Pulmonary artery endothelial cell (primary cell): ENCODE data around the gene OR8J1. TPM values are rescaled to one million over a fixed set of nuclear protein-coding genes. Genes with fewer than 3 reads are reported as not detected.
"Not testable (repeated sequence)": the region's sequence is repeated elsewhere in the genome, so short reads cannot be mapped to it uniquely, and the experiment has no call there.

ENCODE experiments used
- DNase-seq: peaks from one replicate; pipeline ENCODE4 v3.0.0-alpha.2; 2011; ENCODE audit warnings: low read depth, low spot score
- total RNA-seq: library from RNA; depleted of rRNA; stranded (reverse); fragments of >200 nt; gene quantifications from 2 replicates; pipeline ENCODE4 v1.2.3, GENCODE V29; 2014

The OR8J1 gene
- total RNA-seq = not detected in 2 replicates

DNA sequence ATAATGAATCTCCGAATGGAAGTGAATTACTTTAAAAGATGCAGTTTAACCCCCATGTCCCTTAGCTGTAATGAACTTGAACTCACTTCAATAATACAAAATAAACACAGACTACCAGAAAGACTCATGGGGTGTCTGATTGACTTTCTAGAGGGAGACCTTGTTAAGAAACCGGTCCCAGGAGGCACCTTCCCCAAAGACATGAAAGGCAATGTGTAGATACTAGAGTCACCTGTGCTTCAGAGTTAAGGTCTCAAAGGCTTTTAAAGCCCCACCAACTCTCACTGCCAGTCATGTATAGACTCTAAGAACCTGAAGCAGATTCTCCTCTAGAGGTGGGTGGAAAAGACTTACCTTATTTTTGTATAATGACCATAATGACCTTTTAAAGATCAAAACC is at the start of gene OR8J1:
Gene OR8J1 (plus strand): TSS at position 301 of the 400 bp plus-strand sequence. CDS start 5,956 bp downstream, outside the sequence.
- DNase-seq = no peak

- DNase-seq = no peak
These were observed 46.3 kb upstream of the OR8J1 start for GRCh38 chr11:56307836-56308235.

- DNase-seq = no peak
These were observed 39.2 kb upstream of the OR8J1 start, which contains the start of gene OR8K3 for GRCh38 chr11:56314844-56315243. TSS of gene OR8K3 (plus strand) at chr11:56315144. CDS start at chr11:56318307, 3,163 bp downstream.

GRCh38 chr11:56331861-56332491 is 22.1 kb upstream of the OR8J1 start:
- DNase-seq = no peak

DNA sequence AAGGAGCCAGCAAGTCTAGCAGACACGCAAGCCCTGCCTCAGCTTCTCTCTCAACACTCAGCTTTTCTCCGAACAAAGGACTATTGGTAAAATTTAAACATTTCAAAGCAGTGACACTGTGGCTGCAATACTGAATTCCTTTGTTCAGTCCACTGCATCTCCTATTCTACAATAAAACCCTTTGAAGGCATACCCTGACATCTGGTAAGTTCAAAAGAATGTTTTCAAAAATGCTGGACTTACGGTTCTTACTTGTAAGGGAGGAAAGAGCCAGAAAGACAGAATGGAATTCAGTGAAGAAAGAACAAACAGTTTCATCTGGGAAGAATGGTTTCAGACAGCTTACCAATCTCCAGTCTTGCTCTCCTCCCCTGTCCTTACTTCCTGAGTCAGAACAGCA is 20.9 kb upstream of the OR8J1 start:
- DNase-seq = no peak

DNA sequence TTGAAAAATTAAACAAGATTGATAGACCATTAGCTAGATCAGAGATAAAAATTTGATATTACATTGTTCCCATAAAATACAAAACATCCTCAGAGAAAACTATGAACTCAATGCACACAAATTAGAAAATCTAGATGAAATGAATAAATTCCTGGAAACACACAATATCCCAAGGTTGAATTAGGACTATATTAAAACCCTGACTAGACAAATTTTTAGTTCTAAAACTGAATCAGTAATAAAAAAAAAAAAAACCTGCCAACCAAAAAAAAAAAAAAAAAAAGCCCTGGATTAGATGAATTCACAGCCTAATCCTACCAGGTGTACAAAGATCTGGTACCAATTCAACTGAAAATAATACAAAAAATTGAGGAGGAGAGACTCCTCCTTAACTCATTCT is 13.8 kb upstream of the OR8J1 start:
- DNase-seq = no peak

- no peak for DNase-seq
These were observed 8.4 kb upstream of the OR8J1 start, which contains the start of gene OR8K1 for GRCh38 chr11:56345739-56346138. TSS of gene OR8K1 (plus strand) at chr11:56346039. CDS start at chr11:56346039, 0 bp downstream.

DNA sequence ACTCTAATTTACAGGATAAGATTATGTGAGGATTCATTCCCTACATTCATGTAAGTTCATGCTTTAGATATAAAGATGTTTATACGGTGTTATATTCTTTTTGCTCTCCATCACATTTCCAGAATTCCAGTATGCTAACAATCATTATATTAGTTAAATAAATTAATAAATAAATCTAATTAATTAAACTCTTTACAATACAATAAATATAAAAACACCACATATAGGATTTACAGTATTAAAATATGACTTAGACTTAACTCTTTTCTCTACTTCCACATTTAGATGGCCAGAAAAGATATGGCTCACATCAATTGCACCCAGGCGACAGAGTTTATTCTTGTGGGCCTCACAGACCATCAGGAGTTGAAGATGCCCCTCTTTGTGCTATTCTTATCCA is 21.2 kb downstream of the OR8J1 start, which contains the start of gene OR8U1:
Gene OR8U1 (plus strand): TSS at position 301 of the 400 bp plus-strand sequence. CDS start 0 bp downstream, at position 301.
- no peak for DNase-seq

DNA sequence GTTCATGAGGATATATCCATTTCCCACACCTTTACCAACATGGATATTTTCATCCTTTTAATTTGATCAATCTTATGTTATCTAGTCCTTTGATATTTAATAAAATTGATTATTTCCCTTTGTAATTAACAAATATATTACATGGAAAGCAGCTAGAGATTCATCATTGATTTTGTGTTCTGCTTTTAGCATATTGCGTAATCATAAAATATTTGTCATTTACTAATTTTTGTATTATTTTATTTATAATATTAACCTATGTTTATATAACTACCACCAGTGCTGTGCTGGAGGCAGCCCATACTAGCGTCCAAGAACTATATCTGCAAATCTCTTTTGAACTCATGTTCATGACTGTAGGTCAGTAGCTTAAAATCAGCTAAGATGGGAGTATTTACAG is 26.0 kb downstream of the OR8J1 start:
- DNase-seq = no peak

GRCh38 chr11:56394381-56394780 is 40.3 kb downstream of the OR8J1 start:
- no peak for DNase-seq

- no peak for DNase-seq
These were observed 42.0 kb downstream of the OR8J1 start for GRCh38 chr11:56396047-56396446.

- not testable (repeated sequence) for DNase-seq
These were observed 47.9 kb downstream of the OR8J1 start for GRCh38 chr11:56401858-56402461.

DNA sequence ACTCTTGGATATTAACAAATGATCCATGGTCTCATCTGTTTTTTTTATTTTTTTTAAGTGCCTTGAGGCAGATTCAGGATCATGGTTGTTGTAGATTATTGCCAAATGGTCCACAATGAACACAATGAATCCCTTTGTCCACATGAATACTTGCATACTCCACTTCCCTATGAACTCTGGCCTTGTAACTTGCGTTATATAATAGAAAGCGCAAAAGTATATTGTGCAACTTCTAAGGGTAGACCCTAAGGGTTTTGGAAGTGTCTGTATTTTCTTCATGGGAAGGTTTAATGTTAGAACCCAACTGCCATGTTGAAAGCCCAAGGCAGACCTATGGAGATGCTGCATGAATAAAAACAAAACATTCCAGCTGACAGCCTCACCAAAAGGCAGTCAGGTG is 50.3 kb downstream of the OR8J1 start:
- DNase-seq = no peak

GRCh38 chr11:56410801-56411200 is 56.7 kb downstream of the OR8J1 start:
- DNase-seq = no peak

Other genes with a start within 250 kb of the OR8J1 start
- gene OR8H3, start 231.9 kb upstream of the OR8J1 start, total RNA-seq = not detected in 2 replicates
- not detected in 2 replicates for gene OR8J3, start 214.1 kb upstream of the OR8J1 start, total RNA-seq
- not detected in 2 replicates for gene OR8K5, start 194.0 kb upstream of the OR8J1 start, total RNA-seq
- not detected in 2 replicates for gene OR5J2, start 177.7 kb upstream of the OR8J1 start, total RNA-seq
- not detected in 2 replicates for gene OR5T2, start 120.0 kb upstream of the OR8J1 start, total RNA-seq
- gene OR5T3, start 102.0 kb upstream of the OR8J1 start, total RNA-seq = not detected in 2 replicates
- not detected in 2 replicates for gene OR5T1, start 80.1 kb upstream of the OR8J1 start, total RNA-seq
- not detected in 2 replicates for gene OR8H1, start 62.0 kb upstream of the OR8J1 start, total RNA-seq
- not detected in 2 replicates for gene OR8K3, start 39.1 kb upstream of the OR8J1 start, total RNA-seq
- gene OR8K1, start 8.3 kb upstream of the OR8J1 start, total RNA-seq = not detected in 2 replicates
- gene OR8U1, start 21.3 kb downstream of the OR8J1 start, total RNA-seq = not detected in 2 replicates
- not detected in 2 replicates for gene OR5AL1, start 58.4 kb downstream of the OR8J1 start, total RNA-seq
- not detected in 2 replicates for gene OR5M3, start 119.1 kb downstream of the OR8J1 start, total RNA-seq
- gene OR5M8, start 137.1 kb downstream of the OR8J1 start, total RNA-seq = not detected in 2 replicates
- gene OR5M11, start 189.0 kb downstream of the OR8J1 start, total RNA-seq = not detected in 2 replicates
- gene OR5M10, start 223.4 kb downstream of the OR8J1 start, total RNA-seq = not detected in 2 replicates